DOHH2 (cell line): ENCODE measurements around the gene LIPC.

Source experiments
- EZH2phosphoT487 ChIP-seq: fragments of 200-600 bp; sonication (generic); IDR thresholded peaks from 2 replicates; pipeline ENCODE4 v1.6.1; 2017; ENCODE audit warnings: borderline replicate concordance, mild to moderate bottlenecking, antibody characterized with exemption, low read length, moderate library complexity, mixed read lengths
- TF ChIP-seq, protein P1 (sequence below): fragments of 200-600 bp; sonication (generic); IDR thresholded peaks from one replicate; pipeline ENCODE4 v1.5.1; 2014; ENCODE audit warnings: antibody characterized with exemption, mild to moderate bottlenecking, low read depth, low read length; ENCODE audit not compliant: poor library complexity, severe bottlenecking

DNA sequence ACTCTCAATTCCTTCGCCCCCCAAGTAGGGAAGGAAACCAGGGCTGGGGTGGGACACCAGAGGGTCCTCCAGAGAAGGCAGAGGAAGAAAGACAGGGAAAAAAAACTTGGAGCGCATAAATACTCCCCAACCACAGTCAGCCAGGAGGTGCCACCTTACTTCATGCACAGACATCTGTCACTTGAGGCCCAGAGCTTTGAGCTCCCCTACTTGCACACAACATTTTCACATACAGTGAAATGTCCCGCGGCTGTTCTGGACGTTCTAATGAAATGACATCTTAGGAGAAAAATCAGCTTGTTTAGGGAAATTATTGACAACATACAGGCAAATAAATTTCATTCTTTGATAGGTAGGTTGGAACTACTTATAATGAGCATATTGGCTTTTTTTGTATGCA is 113.0 kb downstream of the LIPC start:
- TF ChIP-seq, protein P1, sequence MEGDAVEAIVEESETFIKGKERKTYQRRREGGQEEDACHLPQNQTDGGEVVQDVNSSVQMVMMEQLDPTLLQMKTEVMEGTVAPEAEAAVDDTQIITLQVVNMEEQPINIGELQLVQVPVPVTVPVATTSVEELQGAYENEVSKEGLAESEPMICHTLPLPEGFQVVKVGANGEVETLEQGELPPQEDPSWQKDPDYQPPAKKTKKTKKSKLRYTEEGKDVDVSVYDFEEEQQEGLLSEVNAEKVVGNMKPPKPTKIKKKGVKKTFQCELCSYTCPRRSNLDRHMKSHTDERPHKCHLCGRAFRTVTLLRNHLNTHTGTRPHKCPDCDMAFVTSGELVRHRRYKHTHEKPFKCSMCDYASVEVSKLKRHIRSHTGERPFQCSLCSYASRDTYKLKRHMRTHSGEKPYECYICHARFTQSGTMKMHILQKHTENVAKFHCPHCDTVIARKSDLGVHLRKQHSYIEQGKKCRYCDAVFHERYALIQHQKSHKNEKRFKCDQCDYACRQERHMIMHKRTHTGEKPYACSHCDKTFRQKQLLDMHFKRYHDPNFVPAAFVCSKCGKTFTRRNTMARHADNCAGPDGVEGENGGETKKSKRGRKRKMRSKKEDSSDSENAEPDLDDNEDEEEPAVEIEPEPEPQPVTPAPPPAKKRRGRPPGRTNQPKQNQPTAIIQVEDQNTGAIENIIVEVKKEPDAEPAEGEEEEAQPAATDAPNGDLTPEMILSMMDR, result no peak
- TF ChIP-seq EZH2phosphoT487, result no peak
